Measurements from ENCODE around the gene ROBO2.
A peak's percentile ranks its signal among the peaks of the same experiment; 100 is the strongest.

Gene ROBO2

GRCh38 chr3:77267589-77267988, 227.7 kb downstream of the ROBO2 start:
- no peak for DNase-seq

- no peak for DNase-seq
Observed at GRCh38 chr3:77271306-77271705, 231.4 kb downstream of the ROBO2 start.

GRCh38 chr3:77271711-77272110, 231.8 kb downstream of the ROBO2 start:
- DNase-seq, result no peak

- DNase-seq, result no peak
Observed at GRCh38 chr3:77279276-77279675, 239.4 kb downstream of the ROBO2 start.

GRCh38 chr3:77281721-77282120, 241.8 kb downstream of the ROBO2 start:
- DNase-seq, result no peak

- no peak for DNase-seq
Observed at GRCh38 chr3:77283108-77283507, 243.2 kb downstream of the ROBO2 start.

- DNase-seq, result no peak
Observed at GRCh38 chr3:77288348-77288747, 248.4 kb downstream of the ROBO2 start.

GRCh38 chr3:77296527-77296926, 256.6 kb downstream of the ROBO2 start:
- DNase-seq, result no peak

GRCh38 chr3:77298417-77298816, 258.5 kb downstream of the ROBO2 start:
- DNase-seq, result no peak

GRCh38 chr3:77303955-77304699, 264.2 kb downstream of the ROBO2 start:
- DNase-seq, result no peak

- DNase-seq, result no peak
Observed at GRCh38 chr3:77304700-77305021, 264.8 kb downstream of the ROBO2 start.

- DNase-seq, result no peak
Observed at GRCh38 chr3:77309460-77309859, 269.6 kb downstream of the ROBO2 start.

GRCh38 chr3:77313843-77314242, 273.9 kb downstream of the ROBO2 start:
- no peak for DNase-seq

- DNase-seq, result peak; percentile 3
Observed at GRCh38 chr3:77319711-77320110, 279.8 kb downstream of the ROBO2 start.

GRCh38 chr3:77320514-77320913, 280.6 kb downstream of the ROBO2 start:
- DNase-seq, result peak; percentile 23

- DNase-seq, result peak; percentile 30
Observed at GRCh38 chr3:77321646-77322045, 281.7 kb downstream of the ROBO2 start.

GRCh38 chr3:77323626-77324025, 283.7 kb downstream of the ROBO2 start:
- peak; percentile 45 for DNase-seq

- DNase-seq, result peak; percentile 44
Observed at GRCh38 chr3:77324105-77324504, 284.2 kb downstream of the ROBO2 start.

- no peak for DNase-seq
Observed at GRCh38 chr3:77325280-77325679, 285.4 kb downstream of the ROBO2 start.

GRCh38 chr3:77325702-77326101, 285.8 kb downstream of the ROBO2 start:
- DNase-seq, result no peak

- DNase-seq, result no peak
Observed at GRCh38 chr3:77326586-77326985, 286.7 kb downstream of the ROBO2 start.

- DNase-seq, result peak; percentile 61
Observed at GRCh38 chr3:77328690-77329089, 288.8 kb downstream of the ROBO2 start.

- DNase-seq, result peak; percentile 21
Observed at GRCh38 chr3:77329116-77329515, 289.2 kb downstream of the ROBO2 start.

GRCh38 chr3:77338195-77338594, 298.3 kb downstream of the ROBO2 start:
- DNase-seq, result no peak

GRCh38 chr3:77342027-77342426, 302.1 kb downstream of the ROBO2 start:
- no peak for DNase-seq

Measured in fibroblast of skin of right quadriceps (primary cell).